NCI-H69 (cell line): ENCODE data around the gene R3HCC1L.
"Not testable (repeated sequence)": the region's sequence is repeated elsewhere in the genome, so short reads cannot be mapped to it uniquely, and the experiment has no call there.

ENCODE experiments used
- DNase-seq: peaks from one replicate; lab custom pipeline; 2025; lab: John Stamatoyannopoulos, UW

The R3HCC1L gene

GRCh38 chr10:98131619-98132018 is 2.8 kb upstream of the R3HCC1L start:
- no peak for DNase-seq

GRCh38 chr10:98133075-98133752 is 1.2 kb upstream of the R3HCC1L start:
- not testable (repeated sequence) for DNase-seq

- no peak for DNase-seq
Measured at GRCh38 chr10:98134117-98134430, 383 bp upstream of the R3HCC1L start.

GRCh38 chr10:98135222-98135899 is 904 bp downstream of the R3HCC1L start:
- DNase-seq: no peak

GRCh38 chr10:98136775-98137174 is 2.3 kb downstream of the R3HCC1L start:
- DNase-seq: not testable (repeated sequence)

- DNase-seq: no peak
Measured at GRCh38 chr10:98138031-98138430, 3.6 kb downstream of the R3HCC1L start.

- DNase-seq: no peak
Measured at GRCh38 chr10:98139431-98139830, 5.0 kb downstream of the R3HCC1L start.

- DNase-seq: peak; percentile 1
Measured at GRCh38 chr10:98141484-98142073, 7.1 kb downstream of the R3HCC1L start.

- no peak for DNase-seq
Measured at GRCh38 chr10:98144985-98145384, 10.5 kb downstream of the R3HCC1L start.

- DNase-seq: no peak
Measured at GRCh38 chr10:98149858-98150257, 15.4 kb downstream of the R3HCC1L start.

- DNase-seq: peak; percentile 1
Measured at GRCh38 chr10:98150544-98150943, 16.1 kb downstream of the R3HCC1L start.

GRCh38 chr10:98152778-98153177 is 18.3 kb downstream of the R3HCC1L start:
- not testable (repeated sequence) for DNase-seq

GRCh38 chr10:98153213-98153958 is 18.9 kb downstream of the R3HCC1L start:
- not testable (repeated sequence) for DNase-seq

GRCh38 chr10:98154076-98154475 is 19.6 kb downstream of the R3HCC1L start:
- no peak for DNase-seq

- no peak for DNase-seq
Measured at GRCh38 chr10:98158576-98158975, 24.1 kb downstream of the R3HCC1L start.

GRCh38 chr10:98163941-98164340 is 29.5 kb downstream of the R3HCC1L start:
- no peak for DNase-seq

- DNase-seq: no peak
Measured at GRCh38 chr10:98167191-98167590, 32.7 kb downstream of the R3HCC1L start.

- no peak for DNase-seq
Measured at GRCh38 chr10:98168147-98168546, 33.7 kb downstream of the R3HCC1L start.

- no peak for DNase-seq
Measured at GRCh38 chr10:98168766-98169165, 34.3 kb downstream of the R3HCC1L start.

GRCh38 chr10:98169379-98169778 is 34.9 kb downstream of the R3HCC1L start:
- no peak for DNase-seq

GRCh38 chr10:98170249-98171117 is 36.0 kb downstream of the R3HCC1L start:
- peak; percentile 56 for DNase-seq

- DNase-seq: no peak
Measured at GRCh38 chr10:98172073-98172472, 37.6 kb downstream of the R3HCC1L start.
